Fibroblast of villous mesenchyme (primary cell): ENCODE data around the gene TNFAIP8. TPM values are rescaled to one million over a fixed set of nuclear protein-coding genes. Genes with fewer than 3 reads are reported as not detected.

Source experiments
- DNase-seq: peaks from one replicate; pipeline ENCODE4 v3.0.0-alpha.2; 2010; ENCODE audit warnings: low read depth
- H3K4me3 ChIP-seq: 2 replicates; pipeline ENCODE4 v1.5.1; 2011; ENCODE audit warnings: low read depth, mild to moderate bottlenecking, low read length
- CTCF ChIP-seq: IDR thresholded peaks from 2 replicates; pipeline ENCODE4 v1.5.1; 2012; ENCODE audit warnings: low read depth, mild to moderate bottlenecking, low read length; ENCODE audit not compliant: insufficient read depth
- total RNA-seq: library from RNA; depleted of rRNA; stranded (reverse); fragments of >200 nt; gene quantifications from 2 replicates; pipeline ENCODE4 v1.2.3, GENCODE V29; 2012

Gene TNFAIP8
- total RNA-seq, 1 donor, result 12.1 TPM

- no peak for TF ChIP-seq CTCF
- no peak for DNase-seq
- H3K4me3 ChIP-seq, result no peak overlapping the region
These were observed 3.2 kb downstream of the TNFAIP8 start for GRCh38 chr5:119358901-119359603.

- no peak overlapping the region for H3K4me3 ChIP-seq
- no peak for DNase-seq
- TF ChIP-seq CTCF, result no peak
These were observed 4.1 kb downstream of the TNFAIP8 start for GRCh38 chr5:119359737-119360413.

- DNase-seq, result peak; percentile 67
- H3K4me3 ChIP-seq, result no peak overlapping the region
- TF ChIP-seq CTCF, result no peak
These were observed 5.2 kb downstream of the TNFAIP8 start for GRCh38 chr5:119360905-119361593.

- TF ChIP-seq CTCF, result no peak
- DNase-seq, result no peak
- no peak overlapping the region for H3K4me3 ChIP-seq
These were observed 5.8 kb downstream of the TNFAIP8 start for GRCh38 chr5:119361594-119362125.

- DNase-seq, result no peak
- TF ChIP-seq CTCF, result no peak
- no peak overlapping the region for H3K4me3 ChIP-seq
These were observed 6.9 kb downstream of the TNFAIP8 start for GRCh38 chr5:119362714-119363113.

GRCh38 chr5:119363271-119363670 is 7.5 kb downstream of the TNFAIP8 start:
- H3K4me3 ChIP-seq, result no peak overlapping the region
- TF ChIP-seq CTCF, result no peak

More at GRCh38 chr5:119363271-119363670, 7.5 kb downstream of the TNFAIP8 start:
- DNase-seq, result no peak
